RWPE1 (cell line): ENCODE results near the gene ZNF385B.

ENCODE experiments used
- CTCF ChIA-PET: fragments of 350-600 bp; sonication (Branson Sonifier 250); formaldehyde crosslinking; extraction: SDS; loops from one replicate; lab custom pipeline; 2021; lab: Yijun Ruan, JAX
- POLR2A ChIA-PET: fragments of 400-600 bp; formaldehyde crosslinking; extraction: SDS; loops from one replicate; lab custom pipeline; 2020; ENCODE audit warnings: antibody characterized with exemption; ENCODE audit not compliant: low non-redundant PET; lab: Yijun Ruan, JAX
- DNase-seq: peaks from one replicate; pipeline ENCODE4 v3.0.0; 2012; ENCODE audit warnings: low spot score
- H3K27ac ChIP-seq: fragments of 450-650 bp; 2 replicates; pipeline ENCODE4 v1.5.1; 2017
- TF ChIP-seq, protein P1 (sequence below): fragments of 450-650 bp; conservative IDR thresholded peaks from 2 replicates; pipeline ENCODE4 v1.5.1; 2017; ENCODE audit warnings: low read depth, mild to moderate bottlenecking

The ZNF385B gene

DNA sequence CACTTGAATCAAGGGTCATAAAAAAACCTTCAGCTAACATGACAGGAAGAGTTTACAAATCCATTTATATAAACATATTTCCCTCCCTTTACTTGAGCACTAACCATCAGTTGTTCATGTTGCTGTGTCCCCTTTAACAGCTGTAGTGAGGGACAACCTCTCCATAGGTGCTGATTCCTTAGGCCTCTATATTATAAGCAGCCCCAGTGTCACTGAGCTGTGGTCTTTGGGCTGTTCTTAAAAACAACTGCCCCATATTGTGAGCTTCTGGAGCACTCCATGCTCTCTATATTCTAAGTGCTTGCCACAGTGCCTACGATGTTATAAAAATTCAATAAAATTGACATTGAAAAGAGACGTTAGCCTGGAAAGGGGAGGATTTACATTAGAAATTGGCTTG lies 175.3 kb downstream of the ZNF385B start:
- ChIA-PET POLR2A (no interaction called here), CTCF (no interaction called here)
- TF ChIP-seq, protein P1, sequence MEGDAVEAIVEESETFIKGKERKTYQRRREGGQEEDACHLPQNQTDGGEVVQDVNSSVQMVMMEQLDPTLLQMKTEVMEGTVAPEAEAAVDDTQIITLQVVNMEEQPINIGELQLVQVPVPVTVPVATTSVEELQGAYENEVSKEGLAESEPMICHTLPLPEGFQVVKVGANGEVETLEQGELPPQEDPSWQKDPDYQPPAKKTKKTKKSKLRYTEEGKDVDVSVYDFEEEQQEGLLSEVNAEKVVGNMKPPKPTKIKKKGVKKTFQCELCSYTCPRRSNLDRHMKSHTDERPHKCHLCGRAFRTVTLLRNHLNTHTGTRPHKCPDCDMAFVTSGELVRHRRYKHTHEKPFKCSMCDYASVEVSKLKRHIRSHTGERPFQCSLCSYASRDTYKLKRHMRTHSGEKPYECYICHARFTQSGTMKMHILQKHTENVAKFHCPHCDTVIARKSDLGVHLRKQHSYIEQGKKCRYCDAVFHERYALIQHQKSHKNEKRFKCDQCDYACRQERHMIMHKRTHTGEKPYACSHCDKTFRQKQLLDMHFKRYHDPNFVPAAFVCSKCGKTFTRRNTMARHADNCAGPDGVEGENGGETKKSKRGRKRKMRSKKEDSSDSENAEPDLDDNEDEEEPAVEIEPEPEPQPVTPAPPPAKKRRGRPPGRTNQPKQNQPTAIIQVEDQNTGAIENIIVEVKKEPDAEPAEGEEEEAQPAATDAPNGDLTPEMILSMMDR: no peak
- DNase-seq: no peak
- no peak overlapping the region for H3K27ac ChIP-seq

DNA sequence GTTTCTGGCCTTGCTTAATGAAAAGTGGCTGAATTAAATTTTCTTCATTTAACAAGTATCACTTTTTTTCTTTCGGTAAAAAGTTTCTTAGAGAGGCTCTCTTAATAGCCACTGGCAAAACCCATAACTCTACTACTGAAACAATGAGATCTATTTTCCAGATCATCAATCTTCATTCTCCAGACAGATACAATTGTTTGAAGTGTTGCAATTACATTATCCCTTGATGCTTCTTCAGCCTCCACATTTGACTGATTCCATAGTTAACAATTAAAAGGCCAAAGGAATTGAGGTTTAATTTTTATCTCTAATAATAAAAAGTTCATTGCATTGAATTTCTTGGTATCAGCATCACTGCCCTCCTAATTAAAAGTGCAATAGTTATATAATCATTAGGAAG lies 176.3 kb downstream of the ZNF385B start:
- TF ChIP-seq, protein P1: no peak
- CTCF ChIA-PET: interaction anchor here (0.7 kb wide), 2 partner anchors 55 to 219 kb away, joined by 3 read pairs; no protein-coding TSS in a partner anchor
- POLR2A ChIA-PET: no interaction called here
- H3K27ac ChIP-seq: no peak overlapping the region
- DNase-seq: no peak

DNA sequence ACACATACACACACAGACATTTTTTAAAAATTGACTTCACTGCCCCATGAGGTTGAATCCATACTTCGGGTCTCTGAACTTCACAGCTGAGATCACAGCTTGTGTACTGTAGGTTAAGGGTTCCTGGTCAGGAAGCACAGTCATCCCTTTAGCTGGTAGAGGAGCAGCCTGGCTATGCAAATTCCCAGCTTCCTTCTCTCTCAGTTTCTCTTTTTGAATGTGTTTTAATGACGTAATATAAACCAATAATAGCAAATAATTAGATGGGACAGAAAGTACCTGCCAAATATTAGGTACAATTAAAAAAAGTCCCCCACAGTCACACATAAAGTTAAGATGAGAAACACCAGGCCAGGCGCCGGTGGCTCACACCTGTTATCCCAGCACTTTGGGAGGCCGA lies 178.7 kb downstream of the ZNF385B start:
- POLR2A ChIA-PET: no interaction called here
- H3K27ac ChIP-seq: no peak overlapping the region
- CTCF ChIA-PET: no interaction called here
- DNase-seq: no peak
- TF ChIP-seq, protein P1: no peak

DNA sequence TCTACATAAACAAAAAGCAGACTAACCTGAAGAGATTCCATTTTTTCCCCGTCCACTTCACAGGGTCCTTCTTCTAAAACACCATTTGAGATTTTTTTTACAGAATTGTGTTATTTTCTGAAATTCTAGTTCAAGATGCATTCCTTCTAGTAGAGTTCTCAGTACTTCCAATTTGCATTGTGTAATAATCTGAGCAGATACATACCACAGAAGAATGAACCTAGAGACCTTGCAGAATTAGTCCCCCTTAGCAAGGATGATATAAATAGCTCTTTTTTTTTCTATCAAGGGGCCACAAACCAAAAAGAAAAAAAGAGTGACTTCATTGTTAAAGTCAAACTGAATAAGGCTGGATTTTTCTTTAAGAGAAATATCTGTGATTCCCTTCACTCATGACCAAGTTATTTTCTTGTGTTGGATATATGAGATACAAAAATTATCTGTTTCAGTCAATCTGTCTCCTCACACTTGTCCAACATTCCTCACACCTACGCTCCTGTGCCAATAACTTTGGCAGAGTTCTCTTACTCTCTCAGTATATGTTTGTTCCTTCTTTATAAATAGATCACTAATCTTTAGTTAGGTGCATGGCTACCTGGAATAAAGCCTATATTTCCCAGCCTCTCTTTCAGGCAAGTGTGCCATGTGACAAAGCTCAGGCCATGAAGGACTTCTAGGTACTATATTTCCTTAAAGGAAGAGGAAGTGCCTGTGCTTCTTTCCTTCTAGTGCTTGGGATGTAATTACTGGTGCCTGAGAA lies 183.5 kb downstream of the ZNF385B start:
- ChIA-PET POLR2A (no interaction called here), CTCF (interaction anchor here (0.5 kb wide), 1 partner anchor 861 kb away, joined by 3 read pairs; no protein-coding TSS in a partner anchor)
- no peak for DNase-seq
- TF ChIP-seq, protein P1: no peak
- no peak overlapping the region for H3K27ac ChIP-seq

DNA sequence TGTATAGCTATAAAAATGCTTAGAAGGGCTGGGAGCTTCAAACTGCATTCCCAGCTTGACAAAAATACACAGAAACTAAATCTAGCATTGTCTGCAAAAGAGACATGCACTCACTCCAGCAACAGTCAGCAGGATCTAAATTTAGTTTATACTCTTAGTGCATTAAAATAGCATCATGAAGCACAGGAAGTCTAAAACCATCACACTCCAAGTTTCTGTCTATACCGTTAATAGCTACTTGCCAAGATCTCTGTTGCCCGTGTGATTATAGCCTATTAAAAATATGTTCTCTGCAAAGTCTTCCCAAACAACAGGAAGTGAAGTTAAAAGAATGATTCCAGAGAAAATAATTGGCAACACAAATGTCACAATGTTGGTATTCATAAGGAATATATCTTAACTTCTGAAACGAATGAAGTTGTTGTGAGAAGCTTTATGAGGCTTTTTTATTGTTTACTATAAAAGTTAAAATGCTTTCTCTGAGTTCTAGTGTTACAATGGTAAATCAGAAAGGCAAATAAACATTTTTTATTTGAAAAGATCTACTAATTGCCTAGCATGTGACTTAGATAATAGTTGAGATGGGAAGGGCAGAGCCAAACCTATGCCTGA lies 184.2 kb downstream of the ZNF385B start:
- DNase-seq: no peak
- CTCF ChIA-PET: interaction anchor here (0.5 to 0.6 kb wide), 2 partner anchors 430 to 862 kb away, joined by 3 to 5 read pairs; no protein-coding TSS in a partner anchor
- TF ChIP-seq, protein P1: no peak
- no peak overlapping the region for H3K27ac ChIP-seq
- POLR2A ChIA-PET: no interaction called here

DNA sequence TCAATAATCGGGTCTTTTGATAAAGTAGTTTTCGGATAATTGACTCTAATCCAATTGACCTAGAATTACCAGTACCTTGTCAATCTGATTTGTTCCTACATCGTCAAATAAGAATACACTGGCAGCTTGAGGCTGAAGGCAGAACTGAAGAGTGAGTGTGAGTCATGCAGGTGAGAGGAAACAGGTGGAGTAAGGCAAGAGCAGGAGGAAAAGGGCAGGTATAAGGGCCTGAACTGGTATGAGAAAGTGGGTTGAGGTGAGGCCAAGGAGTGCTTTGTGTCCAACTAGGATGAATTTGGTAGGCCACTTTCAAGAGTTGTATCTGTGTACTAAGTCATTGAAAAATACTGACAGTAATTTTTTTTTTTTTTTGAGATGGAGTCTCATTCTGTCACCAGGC lies 186.0 kb downstream of the ZNF385B start:
- CTCF ChIA-PET: interaction anchor here (0.6 kb wide), 1 partner anchor 536 kb away, joined by 3 read pairs; no protein-coding TSS in a partner anchor
- H3K27ac ChIP-seq: no peak overlapping the region
- DNase-seq: peak; percentile 3
- POLR2A ChIA-PET: no interaction called here
- TF ChIP-seq, protein P1: no peak
